HG03060 (cell line): ENCODE measurements around the gene JADE1.

Source experiments
- ATAC-seq: cut with Tn5 transposase; IDR thresholded peaks from one replicate; pipeline ENCODE4 v1.9.1; 2021; ENCODE audit warnings: low read depth, moderate number of reproducible peaks; ENCODE audit not compliant: unreplicated experiment

Gene JADE1

DNA sequence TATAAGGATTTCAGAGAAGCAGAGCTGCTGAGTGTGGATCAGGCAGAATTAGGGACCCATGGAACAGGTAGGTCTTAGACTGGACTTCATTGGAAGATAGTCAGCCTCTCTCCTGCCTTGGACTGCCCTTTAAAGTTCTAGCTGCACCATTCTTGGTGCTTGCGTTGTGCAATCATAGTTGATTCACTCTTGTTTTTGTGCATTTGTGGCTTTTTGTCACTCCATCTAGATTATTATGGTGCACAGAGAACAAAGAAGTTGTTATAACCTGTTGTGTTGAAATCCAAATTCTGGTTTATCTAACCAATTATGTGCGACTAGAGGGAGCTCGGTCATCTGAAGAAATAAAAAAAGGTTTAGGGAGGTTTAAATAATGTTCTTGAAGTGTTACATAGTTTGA is 59.3 kb downstream of the JADE1 start:
- ATAC-seq, result no peak

DNA sequence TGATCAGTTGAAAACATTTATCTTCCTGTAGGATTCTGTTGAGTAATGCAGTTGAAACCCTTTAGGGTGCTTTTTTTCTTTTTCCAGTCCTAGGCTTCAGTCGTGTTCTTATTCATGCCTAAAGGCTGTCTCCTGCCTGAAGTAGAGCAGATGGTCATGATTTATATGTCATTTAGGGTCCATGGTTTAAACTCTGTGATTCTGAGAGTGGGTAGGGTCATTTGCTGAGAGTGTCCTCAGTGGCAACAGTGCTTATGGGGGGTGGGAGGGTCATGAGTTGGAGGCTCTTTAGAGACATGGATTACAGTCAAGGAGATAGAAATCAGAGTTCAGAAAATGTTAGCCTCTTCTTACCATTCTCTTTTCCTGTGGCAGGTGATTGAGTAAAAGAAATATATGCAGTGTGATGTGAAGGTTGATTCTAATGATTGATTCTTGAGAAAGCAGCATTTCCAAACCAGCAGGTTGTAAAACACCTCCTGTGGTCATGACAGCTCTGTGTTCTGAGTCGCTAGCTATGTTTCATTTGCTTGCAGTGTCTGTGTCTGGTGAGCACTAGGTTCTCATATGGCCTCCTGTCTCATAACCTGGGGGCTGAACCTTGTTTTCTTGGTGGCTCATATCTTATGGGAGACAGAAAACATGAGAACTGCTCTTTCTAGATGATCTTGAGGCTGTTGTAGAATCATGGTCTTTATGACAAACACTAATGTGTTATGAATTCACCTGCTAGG is 60.4 kb downstream of the JADE1 start:
- no peak for ATAC-seq

DNA sequence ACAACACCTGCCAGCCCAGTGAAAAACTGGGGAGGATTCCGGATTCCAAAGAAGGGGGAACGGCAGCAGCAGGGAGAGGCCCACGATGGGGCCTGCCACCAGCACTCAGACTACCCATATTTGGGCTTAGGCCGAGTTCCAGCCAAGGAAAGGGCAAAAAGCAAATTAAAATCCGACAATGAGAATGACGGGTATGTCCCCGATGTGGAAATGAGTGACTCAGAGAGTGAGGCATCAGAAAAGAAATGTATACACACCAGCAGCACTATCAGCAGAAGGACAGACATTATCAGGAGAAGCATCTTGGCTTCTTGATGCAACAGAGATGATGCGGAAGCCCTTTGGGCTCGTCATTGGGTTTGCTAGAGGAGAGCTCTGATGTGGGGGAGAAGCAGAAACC is 62.4 kb downstream of the JADE1 start:
- ATAC-seq, result no peak

DNA sequence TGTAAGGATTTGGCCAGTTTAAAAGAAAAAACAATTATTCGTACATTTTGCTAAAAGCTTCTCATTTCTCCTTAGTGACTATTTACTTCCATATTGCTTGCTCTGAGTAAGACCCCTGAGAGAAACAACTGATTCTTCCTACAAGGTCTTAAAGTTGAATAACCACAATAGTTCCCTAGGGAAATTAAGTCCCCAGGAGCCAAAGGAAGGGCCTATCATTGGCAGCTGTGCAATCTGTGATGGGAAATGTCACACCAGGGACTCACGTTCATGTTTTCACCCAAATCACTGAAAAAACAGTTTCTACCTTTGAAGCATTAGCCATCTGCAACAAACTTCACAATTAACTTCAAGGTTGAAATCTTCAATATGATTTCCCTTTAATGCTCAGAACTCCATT is 66.7 kb downstream of the JADE1 start:
- ATAC-seq, result no peak

DNA sequence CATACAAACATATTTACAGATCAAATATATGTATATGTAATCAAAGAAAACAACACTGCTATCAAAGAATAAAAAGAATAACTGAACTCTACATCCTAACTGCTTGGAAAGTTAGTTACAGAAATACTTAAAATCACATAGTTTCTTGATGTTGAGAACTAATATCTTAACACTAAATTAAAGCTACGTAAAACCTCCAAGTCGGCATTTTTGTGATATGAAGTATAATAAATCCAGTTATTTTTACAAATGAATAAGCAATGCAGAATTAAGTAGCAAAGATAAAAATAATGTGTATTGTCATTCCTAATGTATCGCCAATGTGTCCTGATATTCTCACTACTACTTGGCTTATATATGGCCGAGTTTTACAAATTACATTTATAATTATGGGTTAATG is 68.4 kb downstream of the JADE1 start:
- no peak for ATAC-seq

DNA sequence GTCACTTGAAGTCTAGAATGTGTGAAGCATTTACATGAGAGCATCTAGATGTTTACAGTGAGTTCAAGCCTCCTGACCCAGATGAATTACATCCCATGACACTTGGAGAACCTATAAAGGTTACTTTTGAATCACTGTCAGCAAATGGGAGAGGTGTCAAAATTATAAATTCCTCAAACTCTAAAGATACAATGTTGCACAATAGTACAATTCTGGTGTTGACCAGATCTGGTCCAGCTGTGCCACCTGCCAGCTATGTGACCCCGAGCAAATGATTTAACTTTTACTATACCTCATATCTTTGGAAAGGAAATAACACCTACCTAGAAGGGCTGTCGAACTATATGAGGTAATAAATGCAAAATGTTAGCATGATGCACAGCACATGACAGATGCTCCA is 69.8 kb downstream of the JADE1 start:
- ATAC-seq, result no peak

DNA sequence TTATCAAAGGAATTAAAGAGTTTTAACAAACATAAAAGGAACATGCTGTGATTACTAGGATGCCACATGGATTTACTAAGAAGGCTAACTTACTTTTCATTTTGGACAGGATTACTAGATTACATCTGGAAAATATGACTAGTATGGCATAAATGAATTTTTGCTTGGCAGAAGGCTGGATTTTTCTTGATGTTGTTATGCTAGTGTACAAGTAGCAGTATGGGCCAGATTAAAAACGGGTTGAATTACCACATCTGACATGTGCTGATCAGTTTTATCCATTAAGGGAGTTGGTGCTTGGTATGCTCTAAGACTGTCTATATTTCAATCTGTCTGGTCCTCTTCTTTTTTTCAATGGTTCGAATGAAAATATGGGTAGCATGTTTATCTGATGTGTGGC is 70.5 kb downstream of the JADE1 start:
- no peak for ATAC-seq

DNA sequence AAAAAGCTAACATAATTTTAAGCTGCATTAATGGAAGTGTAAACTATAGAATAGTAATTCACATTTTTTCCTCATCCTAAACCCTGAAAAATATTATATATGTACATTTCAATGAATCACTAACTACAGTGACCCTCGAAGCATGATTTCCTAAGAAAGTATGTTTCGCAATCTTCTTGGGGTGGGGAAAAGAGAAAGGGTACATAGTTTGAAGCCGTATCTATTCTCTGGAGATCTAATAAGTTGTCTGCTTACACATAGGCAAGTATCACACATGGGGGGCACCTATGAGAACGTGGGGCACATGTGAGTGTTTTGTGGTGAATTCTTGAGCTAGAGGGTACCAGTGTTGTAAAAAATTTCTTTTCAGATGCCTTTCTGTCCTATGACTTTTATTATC is 71.2 kb downstream of the JADE1 start:
- ATAC-seq, result no peak

DNA sequence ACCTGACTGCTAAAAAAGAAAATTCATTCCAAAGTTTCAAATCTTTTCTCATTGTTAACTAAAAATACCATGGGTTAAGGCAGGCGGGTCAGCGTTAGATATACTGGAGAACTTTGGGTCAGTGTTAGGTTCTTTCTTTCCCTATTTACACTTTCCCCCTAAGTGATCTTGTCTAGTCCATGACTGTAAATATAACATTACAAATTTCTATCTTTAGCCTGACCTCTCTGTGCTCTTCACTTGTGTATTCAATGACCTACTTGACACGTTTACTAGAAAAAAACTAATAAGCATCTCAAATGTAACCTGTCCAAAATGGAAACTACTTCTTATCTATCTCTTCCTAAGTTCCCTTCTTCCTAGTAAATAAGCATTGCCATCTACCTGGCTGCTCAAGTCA is 95.3 kb downstream of the JADE1 start:
- no peak for ATAC-seq

DNA sequence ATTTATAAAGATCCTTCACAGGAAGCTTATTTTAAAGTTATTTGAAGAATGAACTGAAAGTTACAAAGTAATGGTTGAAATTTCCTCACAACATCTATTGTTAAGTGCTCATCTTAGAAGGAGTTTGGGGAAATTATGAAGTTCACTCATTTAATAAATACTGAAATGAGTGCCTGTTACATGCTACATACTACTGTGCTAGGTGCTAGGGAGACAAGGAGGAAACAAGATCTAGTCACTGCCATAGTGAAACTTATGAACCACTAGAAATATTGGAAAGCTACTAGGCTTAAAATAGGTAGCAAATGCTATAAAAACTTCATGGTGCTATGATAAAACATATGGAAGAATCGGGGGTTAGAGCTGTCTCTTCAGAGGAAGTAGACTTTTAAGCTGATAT is 97.1 kb downstream of the JADE1 start:
- ATAC-seq, result no peak

DNA sequence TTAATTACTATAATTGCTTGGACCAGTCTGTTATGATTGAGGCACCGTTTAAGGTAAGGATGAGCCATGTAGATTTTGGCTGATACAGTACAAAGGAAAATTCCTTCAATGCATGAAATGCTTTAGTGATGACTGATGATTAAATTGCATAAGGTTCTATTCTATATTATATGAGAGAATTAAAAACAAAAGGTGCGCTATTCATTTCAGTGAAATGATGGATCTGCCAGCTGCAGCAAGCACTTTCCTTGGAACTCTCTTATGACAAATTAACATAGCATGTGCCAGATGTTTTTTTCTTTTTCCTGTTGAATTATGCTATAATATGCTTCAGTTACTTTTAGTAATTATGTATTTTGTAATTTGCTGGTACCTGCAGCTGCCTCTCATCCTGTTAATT is 98.5 kb downstream of the JADE1 start:
- no peak for ATAC-seq

DNA sequence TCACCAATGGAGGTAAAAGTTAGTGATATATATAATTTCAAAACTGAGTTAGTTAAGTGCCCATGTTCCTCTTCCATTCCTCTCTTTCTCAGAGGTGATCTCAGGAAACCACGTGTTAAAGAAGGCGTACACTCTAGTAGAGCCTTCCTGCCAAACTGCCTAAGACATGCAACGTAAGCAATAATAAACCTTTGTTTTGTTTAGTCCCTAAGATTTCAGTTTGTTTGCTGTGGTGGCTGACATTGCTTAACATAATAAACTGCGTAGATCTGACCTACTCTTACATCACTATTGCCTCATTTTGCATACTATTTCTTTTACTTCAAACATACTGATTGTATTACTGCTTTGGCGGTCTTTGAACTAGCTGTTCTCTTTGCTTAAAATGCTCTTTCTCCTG is 99.2 kb downstream of the JADE1 start:
- ATAC-seq, result no peak

DNA sequence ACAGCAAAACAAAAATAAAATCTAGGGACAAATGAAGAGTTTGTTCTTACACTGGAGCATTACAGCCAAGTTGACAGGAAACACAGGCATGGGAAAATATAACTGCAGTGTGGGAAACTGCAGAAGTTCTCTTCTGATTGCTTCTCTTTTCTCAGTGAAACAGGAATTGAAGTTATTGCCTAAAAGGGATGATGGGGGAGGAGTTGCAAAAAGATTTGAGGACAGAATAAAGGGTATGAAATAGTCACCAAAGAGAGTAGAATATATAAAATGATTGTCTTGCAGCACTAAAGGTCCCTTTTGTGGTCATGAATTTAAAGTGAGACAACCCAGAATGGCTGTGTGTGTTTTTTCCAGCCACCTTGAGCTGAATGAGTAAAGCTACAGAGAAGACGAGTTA is 103.7 kb downstream of the JADE1 start:
- no peak for ATAC-seq

DNA sequence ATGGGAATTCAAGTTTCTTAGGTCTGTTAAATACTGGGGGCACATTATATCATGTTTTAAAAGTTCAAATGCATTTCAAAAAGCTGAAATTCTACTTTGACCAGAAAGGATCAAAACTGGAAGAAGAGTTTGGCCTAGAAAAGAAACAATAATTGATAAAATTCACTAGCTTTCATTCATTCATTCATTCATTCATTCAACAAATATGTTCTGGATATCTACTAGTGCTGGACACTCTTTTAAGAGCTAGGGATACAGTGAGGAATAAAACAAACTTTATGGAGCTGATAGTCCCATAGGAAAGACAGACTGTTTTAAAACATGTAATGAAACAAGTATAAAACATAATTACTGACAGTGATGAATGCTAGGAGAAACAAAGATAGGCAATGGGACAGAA is 106.0 kb downstream of the JADE1 start:
- no peak for ATAC-seq

DNA sequence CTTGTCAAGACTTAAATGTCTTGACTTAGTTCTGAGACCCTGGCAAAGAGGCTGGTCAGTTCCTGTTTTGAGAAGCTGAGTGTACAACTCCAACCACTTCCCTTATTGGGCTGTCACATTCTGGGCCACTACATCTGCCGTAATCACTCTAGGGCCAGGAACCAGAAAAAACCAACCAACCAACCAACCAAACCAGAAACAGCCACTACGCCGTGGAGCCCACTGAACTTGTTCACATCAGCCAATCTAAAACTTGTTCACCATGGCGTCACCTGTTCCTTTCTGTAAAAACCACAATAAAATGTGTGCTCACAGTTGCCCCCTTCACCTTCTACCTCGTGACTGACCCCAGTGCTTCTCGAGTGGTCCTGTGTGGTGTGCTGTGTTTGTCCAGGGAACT is 107.3 kb downstream of the JADE1 start:
- ATAC-seq, result no peak

DNA sequence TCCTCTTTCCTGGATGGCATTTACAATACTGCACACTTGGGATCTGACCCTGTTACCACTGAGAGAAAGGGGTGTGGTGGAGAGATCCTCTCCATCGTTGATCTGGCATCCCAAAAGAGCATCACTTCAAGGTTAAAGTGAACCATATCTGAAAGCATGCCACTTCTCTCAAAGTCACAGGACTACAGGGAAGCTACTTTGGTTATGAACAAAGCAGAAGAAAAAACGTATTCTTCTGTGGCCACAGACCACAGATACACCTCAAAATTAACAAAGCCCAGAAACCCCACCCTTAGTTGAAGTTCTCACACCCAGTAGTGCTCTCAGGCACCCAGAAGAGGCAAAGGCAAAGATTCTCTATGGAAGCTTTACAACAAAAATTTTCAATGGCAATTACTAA is 108.3 kb downstream of the JADE1 start:
- peak; percentile 85 for ATAC-seq

DNA sequence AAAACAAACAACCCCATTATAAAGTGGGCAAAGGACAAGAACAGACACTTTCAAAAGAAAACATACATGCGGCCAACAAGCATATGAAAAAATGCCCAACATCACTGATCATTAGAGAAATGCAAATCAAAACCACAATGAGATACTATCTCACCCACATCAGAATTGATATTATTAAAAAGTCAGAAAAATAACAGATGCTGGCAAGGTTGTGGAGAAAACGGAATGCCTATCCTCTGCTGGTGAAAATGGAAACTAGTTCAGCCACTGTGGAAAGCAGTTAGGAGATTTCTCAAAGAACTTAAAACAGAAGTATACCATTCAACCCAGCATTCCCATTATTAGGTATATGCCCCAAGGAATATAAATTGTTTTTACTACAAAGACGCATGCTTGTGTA is 112.5 kb downstream of the JADE1 start:
- no peak for ATAC-seq
